ENCODE measurements around the gene SPARCL1. TPM values are rescaled to one million over a fixed set of nuclear protein-coding genes. Genes with fewer than 3 reads are reported as not detected.
"Not testable (repeated sequence)": the region's sequence is repeated elsewhere in the genome, so short reads cannot be mapped to it uniquely, and the experiment has no call there.

SPARCL1 gene
- total and polyA plus RNA-seq, 9 of the 15 experiments (the other 6 are each of a cell fraction or from before 2014, with no cell fraction given): 0.03 to 0.71 (median 0.05) TPM; not detected in 3

DNA sequence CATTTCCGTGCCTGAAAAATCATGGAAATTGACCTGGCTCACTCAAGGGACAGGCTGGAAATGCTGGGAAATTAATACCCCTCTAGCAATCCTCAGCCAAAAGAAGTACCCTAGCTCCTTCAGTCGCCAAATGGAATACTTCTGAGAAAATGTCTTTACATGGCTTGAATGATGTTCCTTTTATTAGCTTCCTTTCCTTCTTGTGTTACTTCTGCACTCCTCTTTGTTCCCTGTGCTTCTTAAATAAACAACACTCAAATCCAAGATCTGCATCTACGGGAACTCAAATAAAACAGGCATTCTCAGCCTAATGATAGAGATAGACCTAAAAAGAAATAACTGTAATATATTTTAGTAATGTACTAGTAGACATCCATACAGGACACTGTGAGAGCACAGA, 36.1 kb downstream of the SPARCL1 start:
- no peak for DNase-seq (ENCODE audit: extremely low read depth in 1 of 4, low spot score in 3 of 4)
- H3K9me3 ChIP-seq (replicated peaks; ENCODE audit: control insufficient read depth, insufficient read depth, low read depth, low read length): no peaks in the 10 kb centered on the region
- intact Hi-C loops (cut with micrococcal nuclease) (loop anchor here (10.0 kb wide), 1 partner anchor 722 kb away; no protein-coding TSS in a partner anchor), in situ Hi-C loops (cut with MboI) (no loop called here)
- no peaks in the 10 kb centered on the region for H3K79me2 ChIP-seq (ENCODE audit: control insufficient read depth, insufficient read depth, low read length)
- FAIRE-seq: no peak
- ATAC-seq: no peak
- 3% methylated on average over 3 of the region's 3 CpGs for WGBS (ENCODE audit: insufficient coverage, low coverage, missing lambda C conversion rate)
- no TSS peak for BruUV-seq (replicated peaks)
- H3K9ac ChIP-seq (ENCODE audit: insufficient read depth in 1 of 2, low read depth in 2 of 2, low read length in 2 of 2): no peak overlapping the region
- no peak overlapping the region for H3K4me3 ChIP-seq
- no peak overlapping the region for H3K27ac ChIP-seq (ENCODE audit: extremely low read depth, low read depth, low read length)
- H3K4me2 ChIP-seq (ENCODE audit: insufficient read depth, low read length): no peak overlapping the region
- ChIA-PET POLR2A (no interaction called here), CTCF (ENCODE audit: low intra/inter-chr PET ratio) (no interaction called here)
- H3K9me1 ChIP-seq (ENCODE audit: control insufficient read depth, insufficient read depth, low read length): no peaks in the 10 kb centered on the region
- TF ChIP-seq ATF7 (IDR thresholded peaks at IDR 0.05) (no peak), ETV6 (IDR thresholded peaks at IDR 0.05; ENCODE audit: borderline replicate concordance in 1 of 2, low read depth in 2 of 2, low read length in 1 of 2) (no peak), ETV6 (CRISPR knock-in tag; IDR thresholded peaks at IDR 0.05; ENCODE audit: borderline replicate concordance) (no peak), NR2F6 (CRISPR knock-in tag; IDR thresholded peaks at IDR 0.05) (no peak), SP1 (CRISPR knock-in tag; IDR thresholded peaks at IDR 0.05) (no peak), DDX20 (tag; IDR thresholded peaks at IDR 0.05; ENCODE audit: low read depth) (no peak), TEAD1 (CRISPR knock-in tag; IDR thresholded peaks at IDR 0.05) (no peak), JUND (IDR thresholded peaks at IDR 0.05; ENCODE audit: borderline replicate concordance, low read depth, low read length) (no peak), JUND (tag; IDR thresholded peaks at IDR 0.05; ENCODE audit: borderline replicate concordance, low read depth, low read length) (no peak)
- TF ChIP-seq, protein P1, sequence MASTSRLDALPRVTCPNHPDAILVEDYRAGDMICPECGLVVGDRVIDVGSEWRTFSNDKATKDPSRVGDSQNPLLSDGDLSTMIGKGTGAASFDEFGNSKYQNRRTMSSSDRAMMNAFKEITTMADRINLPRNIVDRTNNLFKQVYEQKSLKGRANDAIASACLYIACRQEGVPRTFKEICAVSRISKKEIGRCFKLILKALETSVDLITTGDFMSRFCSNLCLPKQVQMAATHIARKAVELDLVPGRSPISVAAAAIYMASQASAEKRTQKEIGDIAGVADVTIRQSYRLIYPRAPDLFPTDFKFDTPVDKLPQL (IDR thresholded peaks at IDR 0.05; ENCODE audit: extremely low read depth, insufficient read length): no peak
- H3K4me1 ChIP-seq (replicated peaks in 1 of 2; ENCODE audit: control insufficient read depth in 2 of 2, insufficient read depth in 2 of 2, low read length in 2 of 2): no peaks in the 10 kb centered on the region
- no peak overlapping the region for H2AFZ ChIP-seq (ENCODE audit: low read depth, low read length)
- no peaks in the 10 kb centered on the region for H3K27me3 ChIP-seq (ENCODE audit: control insufficient read depth in 2 of 2, insufficient read depth in 2 of 2, low read length in 2 of 2)
- H3K36me3 ChIP-seq (ENCODE audit: control insufficient read depth, insufficient read depth, low read length): no peaks in the 10 kb centered on the region
- H4K20me1 ChIP-seq (replicated peaks; ENCODE audit: control insufficient read depth, insufficient read depth, low read length): no peaks in the 10 kb centered on the region

DNA sequence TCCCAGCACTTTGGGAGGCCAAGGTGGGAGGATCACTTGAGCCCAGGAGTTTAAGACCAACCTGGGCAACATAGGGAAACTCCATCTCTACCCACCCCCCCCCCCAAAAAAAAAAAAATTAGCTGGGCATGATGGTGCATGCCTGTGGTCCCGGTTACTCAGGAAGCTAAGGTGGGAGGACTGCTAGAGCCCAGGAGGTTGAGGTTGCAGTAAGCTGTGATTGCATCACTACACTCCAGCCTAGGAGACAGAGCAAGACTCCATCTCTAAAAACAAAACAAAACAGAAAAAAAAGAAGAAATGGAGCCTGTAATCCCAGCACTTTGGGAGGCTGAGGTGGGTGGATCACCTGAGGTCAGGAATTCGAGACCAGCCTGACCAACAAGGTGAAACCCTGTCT, 37.3 kb downstream of the SPARCL1 start:
- ATAC-seq; CTCF ChIA-PET (ENCODE audit: low intra/inter-chr PET ratio): not testable (repeated sequence)
- intact Hi-C loops (cut with micrococcal nuclease): loop anchor here (10.0 kb wide), 1 partner anchor 723 kb away; no protein-coding TSS in a partner anchor

More for the DNA sequence above, 37.3 kb downstream of the SPARCL1 start:
- H3K27ac ChIP-seq (ENCODE audit: extremely low read depth, low read depth, low read length); FAIRE-seq; DNase-seq (ENCODE audit: extremely low read depth in 1 of 4, low spot score in 3 of 4); H2AFZ ChIP-seq (ENCODE audit: low read depth, low read length); H3K9me1 ChIP-seq (ENCODE audit: control insufficient read depth, insufficient read depth, low read length); BruUV-seq (replicated peaks); H3K36me3 ChIP-seq (ENCODE audit: control insufficient read depth, insufficient read depth, low read length); POLR2A ChIA-PET; H3K9ac ChIP-seq (ENCODE audit: insufficient read depth in 1 of 2, low read depth in 2 of 2, low read length in 2 of 2); in situ Hi-C loops (cut with MboI); H3K9me3 ChIP-seq (replicated peaks; ENCODE audit: control insufficient read depth, insufficient read depth, low read depth, low read length); H4K20me1 ChIP-seq (replicated peaks; ENCODE audit: control insufficient read depth, insufficient read depth, low read length); H3K4me2 ChIP-seq (ENCODE audit: insufficient read depth, low read length); H3K79me2 ChIP-seq (ENCODE audit: control insufficient read depth, insufficient read depth, low read length); H3K4me3 ChIP-seq; H3K27me3 ChIP-seq (ENCODE audit: control insufficient read depth in 2 of 2, insufficient read depth in 2 of 2, low read length in 2 of 2); H3K4me1 ChIP-seq (replicated peaks in 1 of 2; ENCODE audit: control insufficient read depth in 2 of 2, insufficient read depth in 2 of 2, low read length in 2 of 2): not testable (repeated sequence)
- 13% methylated on average over 1 of the region's 2 CpGs for WGBS (ENCODE audit: insufficient coverage, low coverage, missing lambda C conversion rate)

All from K562 (cell line).